G401 (cell line): ENCODE data around the gene SIK3. TPM values are rescaled to one million over a fixed set of nuclear protein-coding genes. Genes with fewer than 3 reads are reported as not detected.
A peak's percentile ranks its signal among the peaks of the same experiment; 100 is the strongest.
"Not testable (repeated sequence)": the region's sequence is repeated elsewhere in the genome, so short reads cannot be mapped to it uniquely, and the experiment has no call there.

Experiments used
- DNase-seq: peaks from one replicate; pipeline ENCODE4 v3.0.0-alpha.2; 2015; ENCODE audit warnings: low spot score
- in situ Hi-C: cut with HindIII; loops from 2 replicates; pipeline ENCODE4 v1.10.0; 2016; ENCODE audit warnings: low sequenced_read_pairs, mixed read lengths
- total RNA-seq: library from RNA; depleted of rRNA; stranded (reverse); fragments of >200 nt; shearing (Covaris generic); gene quantifications from 2 replicates; pipeline ENCODE4 v1.2.3, GENCODE V29; 2014

The SIK3 gene
- total RNA-seq, 1 experiment from 2014 or later: 8.1 TPM

DNA sequence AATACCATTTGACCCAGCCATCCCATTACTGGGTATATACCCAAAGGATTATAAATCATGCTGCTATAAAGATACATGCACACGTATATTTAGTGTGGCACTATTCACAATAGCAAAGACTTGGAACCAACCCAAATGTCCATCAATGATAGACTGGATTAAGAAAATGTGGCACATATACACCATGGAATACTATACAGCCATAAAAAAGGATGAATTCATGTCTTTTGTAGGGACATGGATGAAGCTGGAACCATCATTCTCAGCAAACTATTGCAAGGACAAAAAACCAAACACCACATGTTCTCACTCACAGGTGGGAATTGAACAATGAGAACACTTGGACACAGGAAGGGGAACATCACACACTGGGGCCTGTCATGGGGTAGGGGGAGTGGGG is 14.7 kb upstream of the SIK3 start:
- DNase-seq, in situ Hi-C loops: not testable (repeated sequence)

DNA sequence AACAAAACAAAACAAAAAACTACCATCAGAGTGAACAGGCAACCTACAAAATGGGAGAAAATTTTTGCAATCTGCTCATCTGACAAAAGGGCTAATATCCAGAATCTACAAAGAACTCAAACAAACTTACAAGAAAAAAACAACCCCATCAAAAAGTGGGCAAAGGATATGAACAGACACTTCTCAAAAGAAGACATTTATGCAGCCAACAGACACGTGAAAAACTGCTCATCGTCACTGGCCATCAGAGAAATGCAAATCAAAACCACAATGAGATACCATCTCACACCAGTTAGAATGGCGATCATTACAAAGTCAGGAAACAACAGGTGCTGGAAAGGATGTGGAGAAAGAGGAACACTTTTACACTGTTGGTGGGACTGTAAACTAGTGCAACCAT is 14.3 kb upstream of the SIK3 start:
- DNase-seq, in situ Hi-C loops: not testable (repeated sequence)

DNA sequence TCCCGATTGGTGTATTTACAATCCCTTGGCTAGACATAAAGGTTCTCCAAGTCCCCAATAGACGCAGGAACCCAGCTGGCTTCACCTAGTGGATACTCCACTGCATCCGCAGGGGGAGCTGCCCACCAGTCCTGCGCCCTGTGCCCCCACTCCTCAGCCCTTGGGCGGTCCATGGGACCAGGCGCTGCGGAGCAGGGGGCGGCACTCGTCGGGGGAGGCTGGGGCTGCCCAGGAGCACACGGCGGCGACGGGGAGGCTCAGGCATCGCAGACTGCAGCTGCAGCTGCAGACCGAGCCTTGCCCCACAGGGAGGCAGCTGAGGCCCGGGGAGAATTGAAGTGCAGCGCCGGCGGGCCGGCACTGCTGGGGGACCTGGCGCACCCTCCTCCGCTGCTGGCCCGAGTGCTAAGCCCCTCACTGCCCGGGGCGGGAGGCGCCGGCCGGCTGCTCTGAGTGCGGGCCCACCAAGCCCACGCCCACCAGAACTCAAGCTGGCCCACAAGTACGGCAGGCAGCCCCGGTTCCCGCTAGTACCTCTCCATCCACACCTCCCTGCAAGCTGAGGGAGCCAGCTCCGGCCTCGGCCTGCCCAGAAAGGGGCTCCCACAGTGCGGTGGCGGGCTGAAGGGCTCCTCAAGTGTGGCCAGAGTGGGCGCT is 12.2 kb upstream of the SIK3 start:
- in situ Hi-C loops: no loop called here
- no peak for DNase-seq

DNA sequence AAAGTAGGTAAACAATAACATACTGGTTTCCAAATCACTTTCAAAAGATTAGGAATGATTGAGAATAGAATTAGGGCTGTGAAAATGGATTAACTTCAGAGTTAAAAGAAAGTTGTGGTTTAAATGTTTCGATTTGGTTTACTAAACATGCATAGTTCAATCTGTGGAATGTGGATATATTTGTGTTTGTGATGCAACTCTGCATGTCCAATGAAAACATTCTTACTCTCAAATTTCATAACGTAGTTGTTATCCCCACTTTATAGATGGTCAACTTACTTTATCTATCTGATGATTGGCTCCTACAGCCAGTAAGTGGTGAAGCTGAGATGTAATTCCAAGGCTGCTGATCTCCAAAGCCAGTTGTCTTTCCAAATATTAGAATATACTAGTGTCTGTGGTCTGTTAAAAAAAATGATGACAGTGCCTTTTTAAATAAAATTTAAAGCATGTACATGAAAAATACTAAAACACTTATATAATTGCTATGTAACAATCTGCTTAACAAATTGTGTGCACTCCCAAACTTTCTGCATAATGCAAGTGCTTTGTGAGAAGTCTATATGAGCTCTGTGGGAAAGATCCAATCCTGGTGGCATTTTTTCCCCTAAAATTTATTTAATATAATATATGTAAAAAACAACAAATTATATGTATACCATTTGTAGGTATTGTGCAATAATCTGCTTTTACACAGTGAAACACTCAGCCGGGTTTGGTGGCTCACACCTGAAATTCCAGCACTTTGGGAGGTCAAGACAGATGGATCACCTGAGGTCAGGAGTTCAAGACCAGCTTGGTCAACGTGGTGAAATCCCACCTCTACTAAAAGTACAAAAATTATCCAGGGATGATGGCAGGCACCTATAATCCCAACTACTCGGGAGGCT is 9.7 kb upstream of the SIK3 start:
- no peak for DNase-seq
- in situ Hi-C loops: no loop called here

DNA sequence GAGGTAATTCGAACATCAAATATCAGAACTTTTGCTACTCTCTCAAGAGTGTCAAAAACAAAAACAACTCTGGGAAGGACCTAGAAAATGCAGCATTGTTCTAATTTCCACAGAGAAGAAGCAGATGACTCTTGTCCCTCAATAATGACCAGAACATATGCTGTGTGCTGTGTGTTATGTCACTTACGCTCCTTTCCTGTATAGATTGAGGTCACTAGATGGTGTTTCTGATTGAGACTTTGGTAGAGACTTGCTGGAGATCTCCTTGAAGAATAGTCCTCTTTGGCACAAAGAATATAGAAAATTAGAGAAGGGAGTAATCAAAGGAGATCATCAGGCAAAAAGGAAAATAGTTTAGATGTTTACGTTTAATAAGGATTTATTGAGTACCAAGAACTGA is 2.3 kb upstream of the SIK3 start:
- in situ Hi-C loops: no loop called here

DNA sequence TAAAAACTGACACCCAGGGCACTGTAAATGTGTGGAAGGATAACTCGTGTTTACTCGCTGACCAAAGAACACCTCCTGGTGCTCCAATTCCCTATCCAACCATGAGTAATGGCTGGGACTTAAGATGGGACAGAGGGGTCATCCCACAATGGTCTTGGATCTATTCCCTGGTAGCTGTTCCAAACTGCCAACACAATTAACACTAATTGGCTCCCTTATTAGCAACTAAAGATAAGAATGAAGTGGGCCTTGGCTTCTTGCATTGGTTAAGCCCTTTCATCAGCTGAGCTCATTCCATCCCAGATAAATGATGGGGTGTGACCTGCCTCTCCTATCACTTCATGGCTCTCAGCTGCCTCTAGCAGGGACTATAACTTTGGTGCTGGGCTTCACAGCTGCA is 1.5 kb upstream of the SIK3 start:
- no peak for DNase-seq
- in situ Hi-C loops: no loop called here

More for the DNA sequence above, 2.3 kb upstream of the SIK3 start:
- no peak for DNase-seq

DNA sequence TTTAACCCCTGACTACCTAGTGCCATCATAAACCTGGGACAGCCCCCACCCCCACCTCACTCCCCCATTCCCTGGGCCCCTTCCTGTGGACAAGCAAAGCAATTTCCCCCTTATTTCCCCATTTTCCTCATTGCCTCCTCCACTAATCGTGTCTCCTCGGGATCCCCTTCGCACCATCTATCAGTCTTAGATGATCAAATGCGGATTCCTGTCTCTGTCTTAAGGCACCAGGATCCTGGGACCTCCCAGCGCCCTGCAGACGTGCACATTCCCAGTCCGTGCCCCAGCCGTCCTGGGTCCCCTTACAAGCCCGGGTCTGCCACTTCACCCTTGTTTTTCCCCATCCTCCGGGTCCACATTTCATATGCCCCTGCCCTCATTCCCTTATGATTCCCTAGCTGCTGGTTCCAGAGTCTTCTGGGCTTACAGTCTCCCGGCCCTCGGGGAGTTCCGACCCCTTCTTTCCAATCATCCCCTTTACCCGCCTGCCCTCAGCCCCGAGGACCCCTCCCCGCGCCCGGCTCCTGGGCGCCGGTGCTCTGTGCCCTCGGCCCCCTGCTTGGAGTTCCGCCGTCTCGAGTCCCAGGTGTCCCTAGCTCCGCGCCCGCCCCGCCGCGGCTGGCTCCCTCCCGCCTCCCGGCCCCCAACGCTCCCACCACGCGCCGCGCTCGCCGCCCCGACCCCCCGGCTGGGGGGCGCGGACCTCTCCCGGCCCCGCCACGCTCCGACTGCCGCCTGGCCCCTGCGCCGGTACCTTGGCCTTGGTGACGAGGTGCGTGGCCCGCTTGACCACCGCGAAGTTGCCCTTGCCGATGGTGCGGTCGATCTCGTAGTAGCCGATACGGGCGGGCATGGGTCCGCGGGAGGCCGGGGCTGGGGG is 599 bp downstream of the SIK3 start:
- in situ Hi-C loops: no loop called here
- peak; percentile 50 for DNase-seq

DNA sequence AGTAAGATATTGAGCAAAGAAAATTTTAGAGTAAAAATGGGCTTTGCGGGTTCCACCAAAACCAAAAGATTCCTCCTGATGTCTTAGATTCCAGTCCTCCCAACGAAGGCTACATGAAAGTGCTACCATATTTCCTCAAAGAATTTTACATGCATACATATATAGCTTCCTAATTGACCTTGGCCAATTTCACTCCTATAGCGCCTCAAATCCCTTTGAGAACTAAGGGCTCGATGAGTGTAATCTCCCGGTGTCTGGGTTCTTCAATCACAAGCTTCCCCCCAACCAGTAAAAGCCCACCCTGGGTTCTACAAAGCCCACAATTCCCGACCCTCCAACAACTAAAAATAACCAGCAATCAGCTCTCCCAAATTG is 1.2 kb downstream of the SIK3 start:
- DNase-seq: no peak
- in situ Hi-C loops: no loop called here

DNA sequence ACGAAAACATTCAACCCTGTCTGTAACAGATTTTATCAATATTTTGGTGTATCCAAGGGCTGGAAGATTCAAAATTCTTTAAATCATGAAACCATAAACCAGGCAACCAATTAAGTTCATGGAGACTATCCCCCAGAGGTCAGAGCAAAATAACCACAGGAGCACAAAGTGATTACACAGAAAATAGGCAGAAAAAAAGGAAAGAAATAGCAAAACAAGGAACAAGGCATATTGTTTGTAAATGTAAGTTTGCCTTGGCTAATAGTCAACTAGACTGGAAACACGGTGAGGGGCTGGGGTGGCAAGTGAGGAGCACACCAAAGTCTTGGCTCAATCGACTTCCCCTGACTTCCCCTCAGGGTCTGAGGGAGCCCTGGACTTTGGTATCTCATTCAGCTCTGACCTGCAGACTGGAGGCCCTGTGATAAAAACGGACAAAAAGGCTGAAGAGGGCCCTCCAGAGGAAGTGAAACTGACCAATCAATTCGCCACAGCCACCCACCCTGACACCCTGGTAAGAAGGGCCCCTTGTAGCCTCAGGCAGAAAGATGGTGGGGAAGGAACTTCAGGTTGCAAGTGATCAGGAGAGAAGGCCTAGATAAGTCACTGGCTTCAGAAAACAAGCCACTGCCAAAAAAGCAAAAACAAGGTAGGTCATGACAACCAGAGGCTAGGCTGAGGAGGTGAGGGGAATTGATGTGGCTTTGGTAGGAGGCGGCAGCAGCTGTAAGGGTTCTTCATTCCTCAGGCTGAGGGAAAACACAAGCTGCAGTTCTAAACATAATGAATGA is 1.8 kb downstream of the SIK3 start:
- peak; percentile 70 for DNase-seq
- in situ Hi-C loops: no loop called here

DNA sequence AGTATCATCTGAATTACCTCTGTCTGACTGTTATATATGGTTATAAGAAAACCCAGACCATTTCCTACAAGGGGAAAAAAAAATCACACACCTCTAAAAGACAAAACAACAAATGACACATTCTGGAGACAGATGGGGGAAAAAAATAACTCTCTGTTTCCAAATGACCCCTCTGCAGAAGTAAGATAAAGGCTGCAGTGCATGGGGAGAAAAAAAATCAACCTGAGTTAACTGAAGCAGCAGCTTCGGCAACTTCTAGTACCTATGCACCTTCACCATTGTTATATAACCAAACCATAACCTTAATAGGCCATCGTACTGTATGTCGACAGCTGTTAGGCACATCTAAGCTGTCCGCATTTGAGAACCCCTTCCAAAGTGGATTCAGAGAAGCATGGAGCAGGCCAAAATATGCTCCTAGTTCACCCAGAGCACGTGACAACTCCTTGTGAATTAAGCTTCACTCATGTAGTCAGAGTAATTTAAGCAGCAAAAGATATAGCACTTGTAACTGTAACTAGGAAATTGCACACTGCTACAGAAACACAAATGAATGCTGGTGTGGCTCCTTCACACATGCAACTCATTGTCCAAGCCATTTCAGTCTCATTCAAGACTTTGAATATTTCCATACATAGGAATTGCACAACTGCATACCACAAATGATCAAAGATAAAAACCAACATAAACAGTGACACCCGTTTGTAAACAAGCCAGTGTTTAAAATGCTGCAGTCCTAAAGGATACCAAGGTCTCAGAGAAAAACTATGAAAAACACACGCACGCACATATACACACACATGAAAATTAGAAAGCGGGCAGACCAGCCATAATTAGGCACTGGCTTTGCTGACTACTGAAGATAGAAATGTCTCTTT is 2.7 kb downstream of the SIK3 start:
- peak; percentile 56 for DNase-seq
- in situ Hi-C loops: no loop called here

DNA sequence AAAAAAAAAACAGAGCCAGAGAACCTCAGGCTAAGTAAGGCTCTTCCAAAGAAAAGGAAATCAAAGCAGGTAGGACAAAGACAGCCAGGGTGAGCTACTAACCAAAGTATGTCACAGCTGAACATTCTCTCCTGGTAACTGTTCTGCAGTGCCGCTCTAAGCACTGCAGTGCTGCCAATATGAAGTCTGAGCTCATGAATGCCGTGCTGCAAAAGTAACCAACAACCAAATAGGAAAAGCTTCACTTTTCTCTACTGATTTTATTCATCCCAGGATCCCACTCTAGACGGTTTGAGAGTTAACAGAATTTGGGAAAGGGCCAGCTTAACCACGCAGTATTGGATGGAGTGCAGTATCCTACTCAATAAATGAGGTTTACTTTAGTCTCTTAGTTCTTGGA is 3.5 kb downstream of the SIK3 start:
- peak; percentile 77 for DNase-seq
- in situ Hi-C loops: no loop called here

DNA sequence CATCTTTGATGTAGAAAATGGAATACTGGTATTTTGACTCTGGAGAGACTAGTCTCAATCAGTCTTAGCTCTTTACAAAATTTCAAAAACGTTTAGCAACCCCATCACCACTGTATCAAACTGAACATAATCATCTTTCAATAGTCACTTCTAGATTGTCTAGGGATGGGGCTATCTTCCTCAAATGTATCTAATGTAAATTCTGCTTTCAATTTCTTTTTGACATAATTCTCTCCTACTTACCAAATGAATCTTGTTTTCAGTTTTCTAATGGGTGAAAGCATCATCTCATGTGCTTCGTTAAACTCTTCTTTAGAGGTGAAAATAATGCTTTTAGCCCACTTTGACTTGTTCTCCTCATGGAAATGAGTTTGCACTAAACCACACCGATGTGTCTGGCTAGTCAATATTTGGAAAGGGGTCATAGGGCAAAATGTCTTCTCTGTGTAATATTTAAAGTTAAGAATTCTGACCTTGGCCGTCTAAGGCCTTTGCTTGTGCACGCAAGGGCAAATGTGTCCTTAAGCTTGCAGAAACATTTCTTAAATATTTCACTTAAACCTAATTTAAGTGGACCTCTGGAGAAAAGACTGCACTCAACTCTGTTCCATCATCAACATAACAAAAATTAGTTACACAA is 5.2 kb downstream of the SIK3 start:
- DNase-seq: no peak
- in situ Hi-C loops: no loop called here

DNA sequence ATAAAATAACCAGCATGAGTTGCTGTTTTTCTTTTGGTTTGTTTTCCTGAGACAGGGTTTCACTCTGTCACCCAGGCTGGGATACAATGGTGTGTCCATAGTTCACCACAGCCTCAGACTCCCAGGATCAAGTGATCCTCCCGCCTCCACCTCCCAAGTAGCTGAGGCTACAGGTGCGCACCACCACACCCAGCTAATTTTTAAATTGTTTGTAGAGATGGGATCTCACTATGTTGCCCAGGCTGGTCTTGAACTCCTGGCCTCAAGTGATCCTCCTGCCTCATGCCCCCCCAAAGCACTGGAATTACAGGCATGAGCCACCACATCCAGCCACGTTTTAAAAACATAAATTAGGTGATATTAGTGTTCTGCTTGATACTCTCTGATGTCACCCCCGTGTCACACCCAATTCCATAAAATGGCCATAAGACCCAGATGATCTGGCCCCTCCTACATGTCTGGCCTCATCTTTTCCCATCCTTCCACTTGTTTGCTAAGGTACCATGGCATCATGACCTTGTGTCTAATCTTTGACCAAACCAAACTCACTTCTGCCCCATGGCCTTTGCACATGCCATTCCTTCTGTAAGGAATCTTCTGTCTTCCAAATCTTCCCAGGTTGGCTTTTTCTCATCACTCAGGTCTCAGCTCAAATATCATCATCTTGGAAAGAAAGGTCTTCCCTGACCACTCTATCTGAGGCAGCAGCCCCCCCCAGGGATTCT is 6.3 kb downstream of the SIK3 start:
- no peak for DNase-seq
- in situ Hi-C loops: no loop called here

DNA sequence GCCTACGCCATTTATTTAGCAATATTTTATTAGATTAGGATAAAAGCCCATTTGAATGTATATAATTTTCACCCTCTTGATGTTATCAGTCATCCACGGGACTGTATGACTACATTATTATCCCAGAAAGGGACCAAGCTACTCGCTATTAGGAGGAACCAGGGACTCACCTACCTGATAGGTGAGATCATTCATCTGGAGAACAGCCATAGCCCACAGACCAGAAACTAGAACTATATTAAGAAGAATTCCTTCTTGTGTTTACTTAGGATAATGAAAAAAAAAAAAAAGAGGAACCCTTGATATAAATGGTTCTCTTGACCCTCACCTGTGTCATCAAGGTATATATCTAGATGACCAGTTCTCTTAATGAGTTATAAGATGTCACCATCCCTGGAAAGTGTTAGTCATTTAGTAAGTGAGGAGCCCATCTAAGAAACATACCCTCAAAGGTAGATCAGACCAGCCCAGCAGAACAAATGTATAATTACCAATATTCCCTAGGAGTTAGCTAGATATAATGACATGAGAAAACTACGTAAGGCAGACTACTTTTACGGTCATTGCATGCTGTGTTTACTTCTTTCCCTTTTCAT is 8.0 kb downstream of the SIK3 start:
- in situ Hi-C loops: no loop called here
- no peak for DNase-seq

DNA sequence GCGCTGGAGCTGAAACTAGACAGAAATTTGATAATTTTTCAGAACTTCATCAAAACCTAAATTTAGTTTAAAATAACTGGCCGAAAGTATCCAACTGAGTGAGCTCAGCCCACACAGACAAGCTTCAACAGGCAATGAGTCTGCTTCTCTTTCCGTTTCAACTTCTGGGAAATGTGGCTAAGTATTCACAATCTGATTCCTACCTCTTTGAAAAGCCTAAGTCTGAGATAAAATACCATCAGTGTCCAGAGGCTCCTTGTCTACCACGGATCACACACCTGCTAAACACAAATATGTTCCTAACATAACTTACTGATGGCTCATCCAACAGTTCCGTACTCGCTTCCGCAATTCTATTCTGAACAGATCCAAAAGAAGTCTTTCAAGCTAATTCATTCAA is 8.5 kb downstream of the SIK3 start:
- DNase-seq: no peak
- in situ Hi-C loops: no loop called here

DNA sequence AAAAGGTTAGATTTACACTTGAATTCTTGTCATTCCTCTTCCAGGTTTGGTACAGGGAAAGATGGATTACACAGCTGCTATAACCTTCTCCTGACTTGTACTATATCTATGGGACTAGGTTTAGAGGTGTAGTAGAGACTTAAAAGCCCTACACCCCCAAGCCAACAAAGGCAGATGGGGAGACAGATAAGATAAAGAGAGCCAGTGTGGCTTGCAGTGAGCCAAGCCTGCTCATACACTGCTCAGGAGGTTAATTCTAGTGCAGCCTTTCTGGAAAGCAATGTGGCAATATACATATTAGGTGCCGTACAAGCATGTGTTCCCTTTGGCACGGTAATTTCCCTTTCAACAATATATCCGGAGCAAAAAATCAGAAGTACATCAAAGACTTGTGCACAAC is 10.8 kb downstream of the SIK3 start:
- DNase-seq: no peak
- in situ Hi-C loops: no loop called here

DNA sequence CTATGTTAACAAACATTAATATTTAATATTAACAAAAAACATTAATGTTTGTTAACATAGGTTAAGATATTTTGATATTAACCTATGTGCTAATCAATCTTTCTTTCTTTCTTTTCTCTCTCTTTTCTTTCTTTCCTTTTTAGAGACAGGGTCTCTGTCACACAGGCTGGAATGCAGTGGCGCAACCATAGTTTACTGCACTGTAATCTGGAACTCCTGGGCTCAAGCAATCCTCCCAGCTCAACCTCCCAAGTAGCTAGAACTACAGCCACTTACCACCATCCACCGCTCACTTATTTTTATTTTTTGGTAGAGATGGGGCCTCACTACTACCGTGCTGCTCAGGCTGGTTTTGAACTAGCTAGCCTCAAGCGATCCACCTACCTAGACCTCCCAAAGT is 13.2 kb downstream of the SIK3 start:
- in situ Hi-C loops: no loop called here
- DNase-seq: no peak
